Measurements from ENCODE around the gene SLC9B1.

- no peak for TF ChIP-seq ZNF274 (IDR thresholded peaks at IDR 0.05; ENCODE audit: low read depth, low read length)
- no peak for TF ChIP-seq SUZ12 (IDR thresholded peaks at IDR 0.05; ENCODE audit: extremely low read depth, insufficient read depth, insufficient read length)
- TF ChIP-seq YY1 (IDR thresholded peaks at IDR 0.05; ENCODE audit: insufficient read depth, insufficient read length) = no peak
These were observed 74.4 kb downstream of the SLC9B1 start for GRCh38 chr4:102945066-102945465.
